K562 (cell line): Measurements from ENCODE around the gene MOGAT2.

Experiments
- TAF15 ChIP-seq: fragments of 200-400 bp; formaldehyde crosslinking; IDR thresholded peaks from 2 replicates; pipeline ENCODE4 v1.6.1; 2017; ENCODE audit warnings: mild to moderate bottlenecking, low read depth, low read length, moderate library complexity
- TF ChIP-seq, protein P1 (sequence below): sonication (generic); formaldehyde crosslinking; IDR thresholded peaks from 2 replicates; pipeline ENCODE4 v1.8.0; 2023; ENCODE audit warnings: mild to moderate bottlenecking, missing genetic modification reagents

DNA sequence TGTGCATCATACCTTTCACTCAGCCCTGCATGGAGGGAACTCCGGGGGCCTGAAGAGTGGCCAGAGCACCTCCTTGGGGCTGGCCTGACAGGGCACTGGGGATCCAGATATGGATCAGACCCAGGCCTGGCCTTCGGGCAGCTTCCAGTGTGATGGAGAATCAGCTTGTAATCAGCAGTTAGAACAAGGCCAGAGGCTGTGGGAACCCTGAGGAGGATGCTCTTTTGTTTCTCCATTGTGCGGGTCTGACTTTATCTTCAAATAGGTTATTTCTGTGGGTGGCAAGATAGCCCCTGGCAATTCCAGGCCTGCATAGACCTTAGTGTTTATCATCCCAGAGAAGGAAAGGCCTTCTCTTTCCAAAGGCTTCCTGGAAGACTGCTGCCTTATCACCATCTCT is 63.2 kb downstream of the MOGAT2 start:
- TF ChIP-seq, protein P1, sequence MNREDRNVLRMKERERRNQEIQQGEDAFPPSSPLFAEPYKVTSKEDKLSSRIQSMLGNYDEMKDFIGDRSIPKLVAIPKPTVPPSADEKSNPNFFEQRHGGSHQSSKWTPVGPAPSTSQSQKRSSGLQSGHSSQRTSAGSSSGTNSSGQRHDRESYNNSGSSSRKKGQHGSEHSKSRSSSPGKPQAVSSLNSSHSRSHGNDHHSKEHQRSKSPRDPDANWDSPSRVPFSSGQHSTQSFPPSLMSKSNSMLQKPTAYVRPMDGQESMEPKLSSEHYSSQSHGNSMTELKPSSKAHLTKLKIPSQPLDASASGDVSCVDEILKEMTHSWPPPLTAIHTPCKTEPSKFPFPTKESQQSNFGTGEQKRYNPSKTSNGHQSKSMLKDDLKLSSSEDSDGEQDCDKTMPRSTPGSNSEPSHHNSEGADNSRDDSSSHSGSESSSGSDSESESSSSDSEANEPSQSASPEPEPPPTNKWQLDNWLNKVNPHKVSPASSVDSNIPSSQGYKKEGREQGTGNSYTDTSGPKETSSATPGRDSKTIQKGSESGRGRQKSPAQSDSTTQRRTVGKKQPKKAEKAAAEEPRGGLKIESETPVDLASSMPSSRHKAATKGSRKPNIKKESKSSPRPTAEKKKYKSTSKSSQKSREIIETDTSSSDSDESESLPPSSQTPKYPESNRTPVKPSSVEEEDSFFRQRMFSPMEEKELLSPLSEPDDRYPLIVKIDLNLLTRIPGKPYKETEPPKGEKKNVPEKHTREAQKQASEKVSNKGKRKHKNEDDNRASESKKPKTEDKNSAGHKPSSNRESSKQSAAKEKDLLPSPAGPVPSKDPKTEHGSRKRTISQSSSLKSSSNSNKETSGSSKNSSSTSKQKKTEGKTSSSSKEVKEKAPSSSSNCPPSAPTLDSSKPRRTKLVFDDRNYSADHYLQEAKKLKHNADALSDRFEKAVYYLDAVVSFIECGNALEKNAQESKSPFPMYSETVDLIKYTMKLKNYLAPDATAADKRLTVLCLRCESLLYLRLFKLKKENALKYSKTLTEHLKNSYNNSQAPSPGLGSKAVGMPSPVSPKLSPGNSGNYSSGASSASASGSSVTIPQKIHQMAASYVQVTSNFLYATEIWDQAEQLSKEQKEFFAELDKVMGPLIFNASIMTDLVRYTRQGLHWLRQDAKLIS, result no peak
- TF ChIP-seq TAF15, result no peak
